ENCODE measurements around the gene TREH.

DNA sequence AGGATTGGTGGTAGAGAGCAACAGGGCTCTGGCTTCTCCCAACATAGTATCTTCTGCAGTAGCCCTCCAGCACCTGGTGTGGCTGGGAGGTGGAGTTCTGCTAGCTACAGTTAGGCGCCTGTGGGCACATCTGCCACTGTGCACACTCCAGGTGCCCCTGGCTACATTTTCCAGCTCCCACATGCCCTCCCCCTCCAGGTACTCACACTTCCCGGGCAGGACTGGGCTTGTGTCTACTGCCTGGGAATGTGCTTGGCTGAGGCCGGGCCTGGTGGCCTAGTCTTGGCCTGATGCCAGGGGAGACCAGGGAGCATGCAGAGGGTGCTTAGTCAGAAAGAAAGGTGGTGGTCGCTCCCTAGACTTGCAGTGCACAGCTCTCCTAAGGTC lies 56.2 kb downstream of the TREH start:
- TF ChIP-seq, protein P1, sequence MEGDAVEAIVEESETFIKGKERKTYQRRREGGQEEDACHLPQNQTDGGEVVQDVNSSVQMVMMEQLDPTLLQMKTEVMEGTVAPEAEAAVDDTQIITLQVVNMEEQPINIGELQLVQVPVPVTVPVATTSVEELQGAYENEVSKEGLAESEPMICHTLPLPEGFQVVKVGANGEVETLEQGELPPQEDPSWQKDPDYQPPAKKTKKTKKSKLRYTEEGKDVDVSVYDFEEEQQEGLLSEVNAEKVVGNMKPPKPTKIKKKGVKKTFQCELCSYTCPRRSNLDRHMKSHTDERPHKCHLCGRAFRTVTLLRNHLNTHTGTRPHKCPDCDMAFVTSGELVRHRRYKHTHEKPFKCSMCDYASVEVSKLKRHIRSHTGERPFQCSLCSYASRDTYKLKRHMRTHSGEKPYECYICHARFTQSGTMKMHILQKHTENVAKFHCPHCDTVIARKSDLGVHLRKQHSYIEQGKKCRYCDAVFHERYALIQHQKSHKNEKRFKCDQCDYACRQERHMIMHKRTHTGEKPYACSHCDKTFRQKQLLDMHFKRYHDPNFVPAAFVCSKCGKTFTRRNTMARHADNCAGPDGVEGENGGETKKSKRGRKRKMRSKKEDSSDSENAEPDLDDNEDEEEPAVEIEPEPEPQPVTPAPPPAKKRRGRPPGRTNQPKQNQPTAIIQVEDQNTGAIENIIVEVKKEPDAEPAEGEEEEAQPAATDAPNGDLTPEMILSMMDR (conservative IDR thresholded peaks at IDR 0.05; ENCODE audit: low read length), result no peak
- no peak for TF ChIP-seq EZH2phosphoT487 (IDR thresholded peaks at IDR 0.05; ENCODE audit: borderline replicate concordance, low read depth, low read length)
